ENCODE results near the gene MTHFS.

MTHFS gene

GRCh38 chr15:79872358-79873017 lies 24.3 kb downstream of the MTHFS start:
- no peaks in the 10 kb centered on the region for H3K27me3 ChIP-seq (ENCODE audit: low read length)
- no peak overlapping the region for H2AFZ ChIP-seq (ENCODE audit: low read depth, low read length, severe bottlenecking)
- no peak overlapping the region for H3K9ac ChIP-seq (ENCODE audit: low read length)
- H3K79me2 ChIP-seq (ENCODE audit: insufficient read depth, low read length), result peaks cover 56% of the 10 kb centered on the region
- no peak for TF ChIP-seq CTCF (IDR thresholded peaks at IDR 0.05; ENCODE audit: insufficient read depth, low read length, poor library complexity, severe bottlenecking)
- H3K9me3 ChIP-seq (ENCODE audit: insufficient read depth, low read length), result peaks cover 8% of the 10 kb centered on the region; the same call in 1 of the 2 replicates
- H3F3A ChIP-seq (ENCODE audit: insufficient read depth), result no peaks in the 10 kb centered on the region
- no peak overlapping the region for H3K27ac ChIP-seq (ENCODE audit: low read depth, low read length)
- H3K4me2 ChIP-seq (ENCODE audit: low read depth, low read length, poor library complexity, severe bottlenecking), result no peak overlapping the region
- H3K4me3 ChIP-seq (ENCODE audit: insufficient read depth, low read length, poor library complexity, severe bottlenecking), result no peak overlapping the region
- H3K36me3 ChIP-seq (ENCODE audit: low read length), result peaks cover 27% of the 10 kb centered on the region
- no peaks in the 10 kb centered on the region for H4K20me1 ChIP-seq (ENCODE audit: low read depth, low read length)
- H3K9me2 ChIP-seq (replicated peaks; ENCODE audit: insufficient read depth, low read length), result no peaks in the 10 kb centered on the region

- H3K4me2 ChIP-seq (ENCODE audit: low read depth, low read length, poor library complexity, severe bottlenecking), result no peak overlapping the region
- peaks cover 34% of the 10 kb centered on the region for H3K79me2 ChIP-seq (ENCODE audit: insufficient read depth, low read length)
- no peak overlapping the region for H3K4me3 ChIP-seq (ENCODE audit: insufficient read depth, low read length, poor library complexity, severe bottlenecking)
- peaks cover 10% of the 10 kb centered on the region for H3K36me3 ChIP-seq (ENCODE audit: low read length)
- H3K9me2 ChIP-seq (replicated peaks; ENCODE audit: insufficient read depth, low read length), result no peaks in the 10 kb centered on the region
- H3K9ac ChIP-seq (ENCODE audit: low read length), result no peak overlapping the region
- no peaks in the 10 kb centered on the region for H3K27me3 ChIP-seq (ENCODE audit: low read length)
- no peaks in the 10 kb centered on the region for H4K20me1 ChIP-seq (ENCODE audit: low read depth, low read length)
- no peaks in the 10 kb centered on the region for H3F3A ChIP-seq (ENCODE audit: insufficient read depth)
- no peaks in the 10 kb centered on the region for H3K9me3 ChIP-seq (ENCODE audit: insufficient read depth, low read length)
- H2AFZ ChIP-seq (ENCODE audit: low read depth, low read length, severe bottlenecking), result no peak overlapping the region
- TF ChIP-seq EZH2phosphoT487 (conservative IDR thresholded peaks at IDR 0.05; ENCODE audit: low read length) (no peak), CTCF (IDR thresholded peaks at IDR 0.05; ENCODE audit: insufficient read depth, low read length, poor library complexity, severe bottlenecking) (no peak)
- no peak overlapping the region for H3K27ac ChIP-seq (ENCODE audit: low read depth, low read length)
Measured at GRCh38 chr15:79868554-79868953, 28.3 kb downstream of the MTHFS start.

GRCh38 chr15:79863886-79864285 lies 32.9 kb downstream of the MTHFS start:
- no peak overlapping the region for H3K27ac ChIP-seq (ENCODE audit: low read depth, low read length)
- no peak overlapping the region for H2AFZ ChIP-seq (ENCODE audit: low read depth, low read length, severe bottlenecking)

More at GRCh38 chr15:79863886-79864285, 32.9 kb downstream of the MTHFS start:
- no peaks in the 10 kb centered on the region for H3K9me2 ChIP-seq (replicated peaks; ENCODE audit: insufficient read depth, low read length)
- H3K27me3 ChIP-seq (ENCODE audit: low read length), result no peaks in the 10 kb centered on the region
- H3K9ac ChIP-seq (ENCODE audit: low read length), result no peak overlapping the region
- 0 out of 2 replicates have a peak, but pooled peaks cover 7% of the 10 kb centered on the region for H3K36me3 ChIP-seq (ENCODE audit: low read length)
- 0 out of 2 replicates have a peak, but pooled peaks cover 3% of the 10 kb centered on the region for H3F3A ChIP-seq (ENCODE audit: insufficient read depth)
- no peaks in the 10 kb centered on the region for H3K9me3 ChIP-seq (ENCODE audit: insufficient read depth, low read length)
- no peak overlapping the region for H3K4me3 ChIP-seq (ENCODE audit: insufficient read depth, low read length, poor library complexity, severe bottlenecking)
- H4K20me1 ChIP-seq (ENCODE audit: low read depth, low read length), result no peaks in the 10 kb centered on the region
- peaks cover 28% of the 10 kb centered on the region; the same call in 1 of the 2 replicates for H3K79me2 ChIP-seq (ENCODE audit: insufficient read depth, low read length)
- no peak for TF ChIP-seq CTCF (IDR thresholded peaks at IDR 0.05; ENCODE audit: insufficient read depth, low read length, poor library complexity, severe bottlenecking)
- TF ChIP-seq EZH2phosphoT487 (conservative IDR thresholded peaks at IDR 0.05; ENCODE audit: low read length), result no peak
- H3K4me2 ChIP-seq (ENCODE audit: low read depth, low read length, poor library complexity, severe bottlenecking), result no peak overlapping the region

Data from SU-DHL-6 (cell line).